H1 (cell line): ENCODE data around the gene RANGRF.

Experiments
- CHD7 ChIP-seq: fragments of 300-600 bp; sonication (generic); IDR thresholded peaks from 2 replicates; pipeline ENCODE4 v1.7.1; 2012; ENCODE audit warnings: low read length, moderate library complexity, mild to moderate bottlenecking, inconsistent platforms; ENCODE audit not compliant: insufficient replicate concordance
- CTCF ChIP-seq, 3 experiments: IDR thresholded peaks; 1 replicate in 2 of 3; 2 replicates in 1 of 3; pipeline versions ENCODE4 v1.5.1 to v1.6.1; 2011; ENCODE audit warnings: low read length in 3 of 3, mild to moderate bottlenecking in 3 of 3, inconsistent platforms in 2 of 3, low read depth in 1 of 3, moderate library complexity in 1 of 3; ENCODE audit not compliant: insufficient read depth in 1 of 3; ENCODE audit errors: control extremely low read depth in 1 of 3
- FOSL1 ChIP-seq: IDR thresholded peaks from 2 replicates; pipeline ENCODE4 v1.6.1; 2011; ENCODE audit warnings: mild to moderate bottlenecking, low read depth, low read length, moderate library complexity; ENCODE audit not compliant: insufficient read depth
- KDM1A ChIP-seq: fragments of 200-600, 300-600 bp; sonication (generic); IDR thresholded peaks from 2 replicates; pipeline ENCODE4 v1.7.1; 2016; ENCODE audit warnings: mild to moderate bottlenecking, low read length, borderline replicate concordance
- MAX ChIP-seq: IDR thresholded peaks from 2 replicates; pipeline ENCODE4 v1.6.1; 2012; ENCODE audit warnings: inconsistent platforms
- POLR2A ChIP-seq, 2 experiments: IDR thresholded peaks; 1 replicate in 1 of 2; 2 replicates in 1 of 2; pipeline ENCODE4 v1.6.1; 2011; ENCODE audit warnings: low read depth in 2 of 2, low read length in 2 of 2, mild to moderate bottlenecking in 2 of 2; ENCODE audit errors: control extremely low read depth in 1 of 2
- POLR2AphosphoS5 ChIP-seq: IDR thresholded peaks from 2 replicates; pipeline ENCODE4 v1.6.1; 2011; ENCODE audit warnings: low read depth, low read length
- RAD21 ChIP-seq, 2 experiments: IDR thresholded peaks in 1 of 2; conservative IDR thresholded peaks in 1 of 2; 2 replicates each; pipeline ENCODE4 v1.6.1; 2011; ENCODE audit warnings: low read depth in 2 of 2, low read length in 2 of 2, improper control_type of control experiment in 1 of 2, inconsistent platforms in 1 of 2, mild to moderate bottlenecking in 1 of 2, moderate library complexity in 1 of 2
- RNF2 ChIP-seq: fragments of 200-900, 300-1000 bp; sonication (generic); IDR thresholded peaks from 2 replicates; pipeline ENCODE4 v1.7.1; 2016; ENCODE audit warnings: borderline replicate concordance, low read depth, mild to moderate bottlenecking, antibody characterized with exemption, low read length; ENCODE audit not compliant: poor library complexity, severe bottlenecking; ENCODE audit errors: missing control alignments
- SIX5 ChIP-seq: IDR thresholded peaks from 2 replicates; pipeline ENCODE4 v1.6.1; 2011; ENCODE audit warnings: mild to moderate bottlenecking, low read depth, low read length
- TCF12 ChIP-seq: IDR thresholded peaks from 2 replicates; pipeline ENCODE4 v1.6.1; 2011; ENCODE audit warnings: low read depth, mild to moderate bottlenecking, low read length

- TF ChIP-seq CTCF (IDR thresholded peaks at IDR 0.05; ENCODE audit: control extremely low read depth in 1 of 3, insufficient read depth in 1 of 3, low read depth in 1 of 3, low read length in 3 of 3), result no peak
- TF ChIP-seq MAX, result no peak
- no peak for TF ChIP-seq RAD21 (IDR thresholded peaks at IDR 0.05 in 1 of 2, conservative IDR thresholded peaks at IDR 0.05 in 1 of 2; ENCODE audit: low read depth in 2 of 2, low read length in 2 of 2)
- no peak for TF ChIP-seq FOSL1
- TF ChIP-seq POLR2A (IDR thresholded peaks at IDR 0.05; ENCODE audit: control extremely low read depth in 1 of 2, low read depth in 2 of 2, low read length in 2 of 2), result no peak
- TF ChIP-seq KDM1A, result no peak
- TF ChIP-seq POLR2AphosphoS5, result no peak
- TF ChIP-seq TCF12, result no peak
- TF ChIP-seq CHD7, result no peak
- TF ChIP-seq SIX5, result no peak
- TF ChIP-seq RNF2, result no peak
Measured at GRCh38 chr17:8320990-8321389, 32.5 kb downstream of the RANGRF start.
